Large intestine (tissue), 3 donors: ENCODE results near the gene POU2AF3. TPM values are rescaled to one million over a fixed set of nuclear protein-coding genes. Genes with fewer than 3 reads are reported as not detected.

Experiments used
- DNase-seq, 2 donors: peaks; one replicate each; pipeline versions ENCODE4 v3.0.0 to v3.0.0-alpha.2; 2013
- H3K27ac ChIP-seq: one replicate; pipeline ENCODE4 v1.5.1; 2013; ENCODE audit warnings: low read length
- H3K27me3 ChIP-seq: 2 replicates; pipeline ENCODE4 v1.6.1; 2013; ENCODE audit warnings: low read length; ENCODE audit not compliant: control insufficient read depth, insufficient read depth
- H3K36me3 ChIP-seq: 2 replicates; pipeline ENCODE4 v1.6.1; 2013; ENCODE audit warnings: low read length; ENCODE audit not compliant: control insufficient read depth, insufficient read depth
- H3K4me1 ChIP-seq: one replicate; pipeline ENCODE4 v1.6.1; 2013; ENCODE audit warnings: low read length; ENCODE audit not compliant: control insufficient read depth, insufficient read depth
- H3K4me3 ChIP-seq: one replicate; pipeline ENCODE4 v1.5.1; 2013; ENCODE audit warnings: low read length
- H3K9me3 ChIP-seq: one replicate; pipeline ENCODE4 v1.6.1; 2013; ENCODE audit warnings: mild to moderate bottlenecking, low read depth, low read length, moderate library complexity; ENCODE audit not compliant: control insufficient read depth
- WGBS: methylation state at CpG from one replicate; pipeline ENCODE4 v1.1.5; 2013; ENCODE audit warnings: low lambda C conversion rate; ENCODE audit not compliant: insufficient coverage; 5-methylcytosine and 5-hydroxymethylcytosine counted together
- polyA plus RNA-seq: library from polyadenylated mRNA; unstranded; fragments of 120-200 nt; gene quantifications from one replicate; pipeline ENCODE4 v1.2.1, GENCODE V29; 2013

Gene POU2AF3
- polyA plus RNA-seq, 1 donor: 17.2 TPM

- Histone ChIP-seq H3K27ac (no peak overlapping the region), H3K36me3 (no peaks in the 10 kb centered on the region), H3K4me3 (no peak overlapping the region), H3K4me1 (peaks cover 12% of the 10 kb centered on the region), H3K9me3 (no peaks in the 10 kb centered on the region), H3K27me3 (no peaks in the 10 kb centered on the region)
- WGBS: no CpG with 5 or more reads among the region's 5 CpGs
- no peak for DNase-seq
Observed at GRCh38 chr11:111325259-111325658, 26.9 kb downstream of the POU2AF3 start.

DNA sequence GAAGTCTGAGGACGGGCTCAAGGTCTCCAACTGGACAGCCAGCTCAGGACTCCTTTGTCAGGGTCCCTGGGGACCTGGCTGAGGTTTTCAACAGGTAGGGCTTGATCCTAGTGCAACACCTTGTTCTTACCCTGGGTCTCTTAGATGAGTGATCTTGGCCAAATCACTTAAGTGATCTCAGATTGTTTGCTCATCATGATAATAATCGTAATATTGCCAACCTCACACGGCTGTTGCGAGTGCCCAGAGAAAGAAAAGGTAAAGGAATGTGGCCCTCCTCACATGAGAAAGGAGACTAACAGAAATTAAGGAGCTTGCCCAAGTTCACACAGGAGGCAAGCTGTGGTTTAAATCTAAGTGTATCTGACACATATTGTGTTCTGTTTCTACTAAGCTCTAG is 28.5 kb downstream of the POU2AF3 start:
- H3K4me1 ChIP-seq: peaks cover under 1% of the 10 kb centered on the region
- no peaks in the 10 kb centered on the region for H3K27me3 ChIP-seq
- no peak for DNase-seq
- H3K27ac ChIP-seq: no peak overlapping the region
- no peak overlapping the region for H3K4me3 ChIP-seq
- H3K9me3 ChIP-seq: no peaks in the 10 kb centered on the region
- WGBS: no CpG with 5 or more reads among the region's 4 CpGs
- H3K36me3 ChIP-seq: no peaks in the 10 kb centered on the region

- no peak overlapping the region for H3K4me3 ChIP-seq
- no peaks in the 10 kb centered on the region for H3K36me3 ChIP-seq
- no peaks in the 10 kb centered on the region for H3K27me3 ChIP-seq
- no peak for DNase-seq
- WGBS: no CpG with 5 or more reads among the region's 8 CpGs
- H3K4me1 ChIP-seq: no peaks in the 10 kb centered on the region
- no peaks in the 10 kb centered on the region for H3K9me3 ChIP-seq
- H3K27ac ChIP-seq: no peak overlapping the region
Observed at GRCh38 chr11:111327908-111328624, 29.7 kb downstream of the POU2AF3 start.

- no peak overlapping the region for H3K4me3 ChIP-seq
- no peak overlapping the region for H3K27ac ChIP-seq
- no peaks in the 10 kb centered on the region for H3K9me3 ChIP-seq
- H3K4me1 ChIP-seq: peaks cover 11% of the 10 kb centered on the region
- no peak for DNase-seq
- no peaks in the 10 kb centered on the region for H3K27me3 ChIP-seq
- no peaks in the 10 kb centered on the region for H3K36me3 ChIP-seq
- WGBS: 100% methylated on average over 2 of the region's 7 CpGs
Observed at GRCh38 chr11:111329306-111330204, 31.2 kb downstream of the POU2AF3 start.

- Histone ChIP-seq H3K4me1 (peaks cover 19% of the 10 kb centered on the region), H3K27ac (no peak overlapping the region), H3K36me3 (no peaks in the 10 kb centered on the region), H3K9me3 (no peaks in the 10 kb centered on the region), H3K4me3 (no peak overlapping the region), H3K27me3 (no peaks in the 10 kb centered on the region)
- DNase-seq: no peak
- WGBS: no CpG with 5 or more reads among the region's 2 CpGs
Observed at GRCh38 chr11:111330234-111330893, 32.0 kb downstream of the POU2AF3 start.

DNA sequence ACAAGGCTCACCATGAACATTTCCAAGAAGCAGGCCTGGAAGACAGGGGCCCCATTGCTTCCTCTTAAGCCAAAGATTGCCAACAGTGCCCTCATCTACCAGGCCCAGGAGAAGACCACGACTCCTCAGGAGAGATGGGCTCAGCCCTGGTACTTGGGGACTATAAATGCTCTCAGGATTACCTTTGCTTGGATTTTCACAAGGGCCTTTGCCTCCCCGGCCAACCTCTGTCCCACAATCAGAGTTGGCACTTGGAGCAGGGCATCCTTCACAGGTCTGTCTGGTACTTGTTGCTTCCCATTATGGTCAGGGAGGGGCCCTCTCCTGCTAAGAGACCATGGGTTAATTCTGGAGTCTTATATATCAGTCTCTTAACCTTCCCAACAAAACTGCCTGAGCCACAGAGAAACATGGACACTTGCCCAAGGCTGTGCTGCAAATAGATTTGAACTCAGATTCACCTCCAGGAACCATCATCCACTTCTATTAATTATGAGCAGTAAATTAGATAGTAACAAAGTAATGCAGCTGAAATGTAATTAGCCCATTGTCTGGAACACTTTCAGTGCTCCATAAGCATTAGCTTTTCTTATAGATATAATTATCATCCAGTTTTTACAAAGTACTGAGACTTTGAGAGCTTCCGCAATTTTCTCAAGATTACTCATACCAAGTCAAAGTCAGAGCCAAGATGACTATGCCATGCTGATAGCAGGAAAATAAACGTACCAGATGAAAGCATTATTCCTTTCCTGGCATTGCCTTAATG is 33.5 kb downstream of the POU2AF3 start:
- H3K27me3 ChIP-seq: no peaks in the 10 kb centered on the region
- H3K9me3 ChIP-seq: no peaks in the 10 kb centered on the region
- H3K4me3 ChIP-seq: no peak overlapping the region
- no peaks in the 10 kb centered on the region for H3K36me3 ChIP-seq
- no peak overlapping the region for H3K27ac ChIP-seq
- DNase-seq: no peak
- no CpG with 5 or more reads among the region's 4 CpGs for WGBS
- peaks cover 34% of the 10 kb centered on the region for H3K4me1 ChIP-seq

DNA sequence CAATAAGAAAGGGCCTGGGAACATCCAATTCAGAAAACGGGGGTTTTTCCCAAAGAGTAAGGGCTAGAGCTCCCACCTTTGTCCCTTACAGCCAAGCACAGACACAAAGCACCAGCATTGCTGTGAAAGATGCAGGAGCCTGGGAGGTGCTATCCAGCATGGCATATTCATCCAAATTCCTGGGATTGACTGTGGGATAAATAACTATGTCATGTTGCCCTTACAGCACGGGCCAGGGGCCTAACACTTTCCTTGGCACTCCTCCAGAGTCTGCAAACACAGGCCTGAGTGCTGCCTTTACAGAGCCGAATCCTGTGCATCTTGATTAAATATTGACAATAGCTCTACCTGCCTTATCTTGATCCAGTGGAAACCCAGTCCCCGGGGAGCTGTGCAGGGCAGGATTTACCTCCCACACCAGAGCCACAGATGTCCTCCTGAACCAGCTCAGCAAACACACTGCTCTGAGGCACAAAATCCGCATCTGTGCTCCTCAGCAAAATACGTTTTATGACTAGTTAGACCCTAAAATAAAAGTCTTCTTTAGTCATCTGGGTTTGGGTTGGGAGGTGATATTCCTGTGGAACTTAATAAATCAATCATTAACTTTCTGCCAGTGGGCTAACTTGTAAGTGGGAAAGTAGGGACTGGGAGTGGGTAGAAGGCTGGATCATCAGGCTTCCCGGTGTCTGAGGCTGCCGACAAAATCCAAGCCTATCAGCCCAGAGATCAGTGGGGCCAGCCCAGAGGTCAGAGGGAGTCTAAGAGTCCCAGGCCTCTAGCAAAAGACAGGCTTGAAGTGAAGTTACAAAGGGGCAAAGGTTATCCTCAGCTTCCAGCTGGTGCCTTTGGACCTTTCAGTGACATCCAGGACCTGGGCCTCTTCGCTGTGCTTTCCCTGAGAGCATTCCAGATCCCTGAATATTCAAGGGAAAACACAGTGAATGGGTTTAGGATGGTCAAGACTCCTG is 36.5 kb downstream of the POU2AF3 start:
- H3K4me1 ChIP-seq: peaks cover 48% of the 10 kb centered on the region
- no peaks in the 10 kb centered on the region for H3K27me3 ChIP-seq
- no CpG with 5 or more reads among the region's 9 CpGs for WGBS
- peak overlapping the region; percentile 65 for H3K27ac ChIP-seq
- DNase-seq: peak; percentile 39 to 74
- H3K36me3 ChIP-seq: no peaks in the 10 kb centered on the region
- no peak overlapping the region for H3K4me3 ChIP-seq
- H3K9me3 ChIP-seq: no peaks in the 10 kb centered on the region

DNA sequence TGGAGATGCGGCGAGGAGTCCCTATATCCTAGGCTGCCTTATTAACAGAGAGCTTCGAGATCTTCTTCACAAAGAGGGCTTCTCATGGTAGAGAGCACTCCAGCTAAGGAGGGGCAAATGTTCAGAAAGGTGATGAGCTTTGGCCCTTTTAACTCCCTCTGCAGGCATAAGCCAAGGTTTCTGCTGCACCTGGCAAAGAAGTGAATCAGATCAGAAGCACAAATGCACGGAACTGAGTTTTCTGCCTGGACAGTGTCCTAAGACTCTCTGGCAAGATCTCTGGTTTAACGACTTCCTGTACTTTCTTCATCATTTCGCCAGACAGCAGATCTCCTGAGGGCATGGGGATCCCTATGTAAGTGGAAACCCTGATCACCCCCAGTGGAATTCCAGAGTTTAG is 37.2 kb downstream of the POU2AF3 start:
- Histone ChIP-seq H3K27ac (peak overlapping the region; percentile 65), H3K27me3 (no peaks in the 10 kb centered on the region), H3K4me3 (no peak overlapping the region), H3K36me3 (no peaks in the 10 kb centered on the region), H3K9me3 (no peaks in the 10 kb centered on the region), H3K4me1 (peaks cover 48% of the 10 kb centered on the region)
- peak in 1 of 2 donors; percentile 55 for DNase-seq
- no CpG with 5 or more reads among the region's 6 CpGs for WGBS

DNA sequence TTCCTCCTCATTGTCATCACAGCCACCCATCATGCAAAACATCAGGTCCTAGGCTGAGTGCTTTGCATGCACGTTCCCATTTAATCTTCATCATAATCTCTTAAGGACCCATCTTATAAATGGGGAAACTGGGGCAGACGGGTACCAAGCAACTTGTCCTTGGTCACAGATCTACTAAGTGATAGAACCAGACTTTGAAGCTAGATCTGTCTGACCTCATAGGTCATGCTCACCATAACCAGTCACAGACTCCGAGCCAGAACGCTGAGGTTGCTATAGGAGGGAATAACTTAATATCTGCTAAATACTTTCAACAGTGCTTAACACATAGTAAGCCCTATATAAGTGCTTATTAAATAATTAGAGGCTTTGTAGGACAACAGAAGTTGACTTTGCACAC is 37.7 kb downstream of the POU2AF3 start:
- Histone ChIP-seq H3K9me3 (no peaks in the 10 kb centered on the region), H3K4me1 (peaks cover 48% of the 10 kb centered on the region), H3K27me3 (no peaks in the 10 kb centered on the region), H3K36me3 (no peaks in the 10 kb centered on the region), H3K4me3 (no peak overlapping the region), H3K27ac (peak overlapping the region; percentile 65)
- no CpG with 5 or more reads among the region's 4 CpGs for whole genome bisulfite sequencing
- DNase-seq: no peak
